ENCODE data around the gene DAPK2.

GRCh38 chr15:63950911-63951481 lies 95.3 kb downstream of the DAPK2 start:
- TF ChIP-seq CTCF (IDR thresholded peaks at IDR 0.05; ENCODE audit: borderline replicate concordance, extremely low read depth, low read length, poor library complexity, severe bottlenecking) (no peak), EZH2 (IDR thresholded peaks at IDR 0.05; ENCODE audit: borderline replicate concordance, low read depth, low read length, severe bottlenecking) (no peak)
